ENCODE measurements around the gene SH3D19. TPM values are rescaled to one million over a fixed set of nuclear protein-coding genes. Genes with fewer than 3 reads are reported as not detected.
A peak's percentile ranks its signal among the peaks of the same experiment; 100 is the strongest.

The SH3D19 gene
- total and polyA plus RNA-seq, 8 donors = 52.9 to 114 (median 59.2) TPM

DNA sequence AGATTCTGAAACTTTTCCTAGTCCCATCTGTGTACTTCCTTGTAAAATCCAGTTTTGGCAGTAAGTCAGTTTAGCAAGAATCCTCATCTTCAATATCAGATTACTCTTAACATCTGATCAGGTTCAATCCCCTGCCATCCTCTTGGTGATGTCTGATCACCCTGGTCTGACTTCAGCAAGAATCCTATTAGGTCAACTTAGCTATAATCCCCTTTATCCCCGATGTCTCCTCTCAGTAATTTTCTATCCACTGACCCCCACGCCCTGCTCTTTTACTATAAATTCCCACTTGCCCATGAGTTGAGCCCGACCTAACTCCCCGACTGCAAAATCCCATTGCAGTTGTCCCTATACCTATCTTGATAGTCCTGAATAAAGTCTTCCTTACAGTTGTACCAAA is 106.3 kb downstream of the SH3D19 start:
- H3K9me3 ChIP-seq = no peaks in the 10 kb centered on the region
- H3K4me3 ChIP-seq = no peak overlapping the region
- H3K27ac ChIP-seq = no peak overlapping the region
- H3K27me3 ChIP-seq = no peaks in the 10 kb centered on the region
- H3K36me3 ChIP-seq = no peaks in the 10 kb centered on the region
- no peak for ATAC-seq
- no peak for DNase-seq
- TF ChIP-seq, protein P1, sequence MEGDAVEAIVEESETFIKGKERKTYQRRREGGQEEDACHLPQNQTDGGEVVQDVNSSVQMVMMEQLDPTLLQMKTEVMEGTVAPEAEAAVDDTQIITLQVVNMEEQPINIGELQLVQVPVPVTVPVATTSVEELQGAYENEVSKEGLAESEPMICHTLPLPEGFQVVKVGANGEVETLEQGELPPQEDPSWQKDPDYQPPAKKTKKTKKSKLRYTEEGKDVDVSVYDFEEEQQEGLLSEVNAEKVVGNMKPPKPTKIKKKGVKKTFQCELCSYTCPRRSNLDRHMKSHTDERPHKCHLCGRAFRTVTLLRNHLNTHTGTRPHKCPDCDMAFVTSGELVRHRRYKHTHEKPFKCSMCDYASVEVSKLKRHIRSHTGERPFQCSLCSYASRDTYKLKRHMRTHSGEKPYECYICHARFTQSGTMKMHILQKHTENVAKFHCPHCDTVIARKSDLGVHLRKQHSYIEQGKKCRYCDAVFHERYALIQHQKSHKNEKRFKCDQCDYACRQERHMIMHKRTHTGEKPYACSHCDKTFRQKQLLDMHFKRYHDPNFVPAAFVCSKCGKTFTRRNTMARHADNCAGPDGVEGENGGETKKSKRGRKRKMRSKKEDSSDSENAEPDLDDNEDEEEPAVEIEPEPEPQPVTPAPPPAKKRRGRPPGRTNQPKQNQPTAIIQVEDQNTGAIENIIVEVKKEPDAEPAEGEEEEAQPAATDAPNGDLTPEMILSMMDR (IDR thresholded peaks at IDR 0.05) = no peak
- H3K4me1 ChIP-seq = peaks cover 0 to 4% of the 10 kb centered on the region in 2 donors
- intact Hi-C loops (cut with DNase I) = no loop called here

DNA sequence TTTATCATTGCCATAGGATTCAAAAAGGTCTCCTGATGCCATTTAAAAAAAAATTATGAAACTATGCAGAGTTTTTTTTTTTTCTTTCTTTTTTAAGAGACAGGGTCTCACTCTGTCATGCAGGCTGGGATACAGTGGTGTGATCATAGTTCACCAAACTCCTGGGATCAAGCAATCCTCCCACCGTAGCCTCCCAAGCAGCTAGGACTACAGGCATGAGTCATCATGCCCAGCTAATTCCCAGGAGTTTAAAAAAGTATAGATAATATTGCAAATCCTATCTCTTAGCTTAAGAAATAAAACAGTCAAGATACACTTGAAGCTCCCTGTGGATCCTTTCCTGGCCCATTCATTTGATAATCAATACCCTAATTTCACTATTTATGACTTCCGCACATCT is 107.1 kb downstream of the SH3D19 start:
- DNase-seq (no peak), ATAC-seq (no peak)
- H3K9me3 ChIP-seq = no peaks in the 10 kb centered on the region
- no peaks in the 10 kb centered on the region for H3K36me3 ChIP-seq
- TF ChIP-seq, protein P1 (IDR thresholded peaks at IDR 0.05) = no peak
- intact Hi-C loops (cut with DNase I) = no loop called here
- no peak overlapping the region for H3K4me3 ChIP-seq
- no peaks in the 10 kb centered on the region for H3K27me3 ChIP-seq
- peak overlapping the region in 1 of 2 donors; percentile 9 for H3K27ac ChIP-seq
- H3K4me1 ChIP-seq = peaks cover 0 to 4% of the 10 kb centered on the region in 2 donors

DNA sequence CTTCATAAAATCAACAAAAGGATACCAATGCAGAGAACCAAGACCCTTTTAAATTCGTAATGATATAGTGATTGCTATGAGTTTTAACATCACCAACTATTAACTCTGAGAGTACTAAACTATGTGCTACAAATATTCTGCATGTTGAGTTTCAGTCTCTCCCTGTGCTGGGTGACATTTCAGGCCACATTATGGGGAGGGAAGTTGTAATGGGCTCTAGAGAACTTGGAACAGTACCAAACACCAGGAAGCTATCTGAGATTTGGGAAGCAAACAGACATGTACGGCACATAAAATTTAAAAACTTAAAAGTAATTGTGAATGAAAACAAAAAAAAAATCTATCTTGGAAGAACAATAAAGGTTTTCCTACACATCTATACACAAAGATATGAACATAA is 108.1 kb downstream of the SH3D19 start:
- Histone ChIP-seq H3K9me3 (no peaks in the 10 kb centered on the region), H3K27me3 (no peaks in the 10 kb centered on the region), H3K27ac (peak overlapping the region in 1 of 2 donors; percentile 28), H3K4me1 (peaks cover 0 to 4% of the 10 kb centered on the region in 2 donors), H3K4me3 (no peak overlapping the region), H3K36me3 (no peaks in the 10 kb centered on the region)
- TF ChIP-seq, protein P1 (IDR thresholded peaks at IDR 0.05) = no peak
- intact Hi-C loops (cut with DNase I) = no loop called here
- DNase-seq = peak in 1 of 4 donors; percentile 84
- no peak for ATAC-seq

DNA sequence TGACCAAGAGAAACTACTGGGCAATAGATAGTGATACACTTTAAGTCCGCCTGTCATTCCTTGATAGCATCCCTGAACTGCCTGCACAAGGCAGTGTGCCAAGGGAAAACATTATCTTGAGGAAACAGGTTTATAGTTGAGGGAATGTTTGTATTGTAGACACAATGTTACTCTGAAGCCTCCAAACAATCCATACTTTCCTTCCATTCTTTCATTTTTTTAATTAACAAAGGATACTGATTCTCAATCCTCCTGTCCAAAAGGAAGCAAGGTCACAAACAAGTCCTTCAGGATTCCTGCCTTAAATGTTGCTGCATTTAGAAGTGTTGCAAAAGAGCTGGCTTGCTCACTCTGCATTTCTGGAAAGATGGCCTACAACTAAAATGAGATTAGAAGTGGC is 110.1 kb downstream of the SH3D19 start:
- H3K36me3 ChIP-seq = no peaks in the 10 kb centered on the region
- TF ChIP-seq, protein P1 (IDR thresholded peaks at IDR 0.05) = no peak
- no peak for DNase-seq
- intact Hi-C loops (cut with DNase I) = no loop called here
- H3K27me3 ChIP-seq = no peaks in the 10 kb centered on the region
- peaks cover 0 to 4% of the 10 kb centered on the region in 2 donors for H3K4me1 ChIP-seq
- ATAC-seq = peak; percentile 17
- peak overlapping the region in 1 of 2 donors; percentile 58 for H3K27ac ChIP-seq
- peak overlapping the region in 1 of 2 donors; percentile 6 for H3K4me3 ChIP-seq
- no peaks in the 10 kb centered on the region for H3K9me3 ChIP-seq

DNA sequence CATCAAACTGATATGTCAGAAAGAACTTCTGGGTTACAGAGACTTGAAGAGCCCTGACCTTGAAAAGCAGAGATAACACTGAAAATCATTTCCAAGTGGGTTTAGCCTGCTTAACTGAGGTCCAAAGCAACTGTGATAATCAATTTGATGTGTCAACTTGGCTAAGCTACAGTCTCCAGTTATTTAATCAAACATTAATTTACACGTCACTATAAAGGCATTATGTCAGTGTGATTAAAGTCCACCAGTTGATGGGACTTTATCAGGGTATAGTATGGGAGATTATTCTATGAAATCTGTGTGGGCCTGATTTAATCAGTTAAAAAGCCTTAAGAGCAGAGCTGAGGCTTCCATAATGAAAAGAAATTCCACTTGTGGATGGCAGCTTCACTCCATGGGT is 117.5 kb downstream of the SH3D19 start:
- no peak for ATAC-seq
- DNase-seq = no peak
- TF ChIP-seq, protein P1 (IDR thresholded peaks at IDR 0.05) = no peak
- H3K4me1 ChIP-seq = peaks cover 4 to 15% of the 10 kb centered on the region in 2 donors
- H3K36me3 ChIP-seq = no peaks in the 10 kb centered on the region
- no peaks in the 10 kb centered on the region for H3K27me3 ChIP-seq
- no peak overlapping the region for H3K27ac ChIP-seq
- intact Hi-C loops (cut with DNase I) = no loop called here
- H3K4me3 ChIP-seq = no peak overlapping the region
- H3K9me3 ChIP-seq = no peaks in the 10 kb centered on the region
